ENCODE data around the gene FHOD3. TPM values are rescaled to one million over a fixed set of nuclear protein-coding genes. Genes with fewer than 3 reads are reported as not detected.

The FHOD3 gene
- total RNA-seq, 1 donor from 2014 or later = 0.40 TPM

DNA sequence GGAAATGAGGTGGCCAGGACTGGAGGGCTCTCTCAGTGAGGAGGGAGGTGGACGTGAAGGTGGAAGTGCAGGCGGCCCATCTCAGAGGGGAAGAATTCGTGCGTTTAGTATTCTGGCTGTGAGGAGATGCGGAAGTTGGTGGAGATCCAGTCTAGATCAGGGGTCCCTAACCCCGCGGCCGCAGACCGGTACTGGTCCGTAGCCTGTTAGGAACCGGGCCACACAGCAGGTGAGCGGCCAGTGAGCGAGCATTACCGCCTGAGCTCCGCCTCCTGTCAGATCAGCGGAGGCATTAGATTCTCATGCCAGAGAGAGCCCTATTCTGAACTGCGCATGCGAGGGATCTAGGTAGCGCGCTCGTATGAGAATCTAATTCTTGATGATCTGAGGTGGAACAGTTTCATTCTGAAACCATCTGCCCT, 1.6 kb upstream of the FHOD3 start:
- ATAC-seq = no peak
- DNase-seq (ENCODE audit: low spot score) = no peak

- peak; percentile 54 for ATAC-seq
These were observed 680 bp upstream of the FHOD3 start for GRCh38 chr18:36296650-36297416.

GRCh38 chr18:36298126-36298741, 721 bp downstream of the FHOD3 start:
- DNase-seq (ENCODE audit: low spot score) (no peak), ATAC-seq (peak; percentile 9)

More at GRCh38 chr18:36296650-36297416, 680 bp upstream of the FHOD3 start:
- no peak for DNase-seq (ENCODE audit: low spot score)

DNA sequence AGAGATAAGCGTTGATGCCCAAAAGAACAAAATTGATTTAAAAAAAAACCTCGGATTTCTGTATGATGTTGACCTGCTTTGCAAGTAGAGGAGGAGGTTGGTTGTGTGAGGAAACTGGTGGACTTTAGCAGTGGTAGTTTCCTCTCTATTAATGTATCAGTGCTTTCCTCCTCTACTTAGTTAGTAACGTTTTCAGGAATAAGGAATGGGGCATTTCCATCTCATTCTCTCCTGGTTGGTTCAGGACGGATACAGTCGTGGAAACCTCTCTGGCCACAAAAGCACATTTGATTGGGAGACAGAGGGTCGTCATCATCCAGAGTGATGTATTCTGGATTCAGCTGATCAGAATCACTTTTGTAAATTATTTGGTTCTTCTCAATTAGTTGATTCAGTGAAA, 1.5 kb downstream of the FHOD3 start:
- DNase-seq (ENCODE audit: low spot score) (no peak), ATAC-seq (no peak)

- DNase-seq (ENCODE audit: low spot score) (no peak), ATAC-seq (no peak)
These were observed 2.7 kb downstream of the FHOD3 start for GRCh38 chr18:36300211-36300610.

DNA sequence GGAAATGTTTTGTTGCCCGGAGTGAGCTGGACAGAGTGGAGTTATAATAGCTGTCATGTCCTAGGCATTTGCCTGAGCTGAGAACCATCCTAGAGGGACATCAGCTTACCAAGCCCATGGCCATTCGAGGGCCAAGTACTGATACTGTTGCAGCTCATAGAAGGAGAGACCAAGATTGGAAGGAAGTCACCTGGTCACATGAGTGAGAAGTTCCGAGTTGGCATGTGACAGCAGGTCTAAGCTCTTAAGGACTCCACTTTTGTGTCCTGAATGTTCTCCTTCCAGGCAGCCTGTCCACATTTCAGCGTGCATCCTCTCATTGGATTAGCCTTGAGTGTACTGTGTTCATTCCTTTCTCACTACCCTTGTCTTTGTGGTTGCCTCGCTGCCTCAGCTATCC, 4.4 kb downstream of the FHOD3 start:
- DNase-seq (ENCODE audit: low spot score) (no peak), ATAC-seq (no peak)

GRCh38 chr18:36302676-36303075, 5.2 kb downstream of the FHOD3 start:
- ATAC-seq (no peak), DNase-seq (ENCODE audit: low spot score) (no peak)

- no peak for DNase-seq (ENCODE audit: low spot score)
These were observed 5.8 kb downstream of the FHOD3 start for GRCh38 chr18:36303211-36303844.

DNA sequence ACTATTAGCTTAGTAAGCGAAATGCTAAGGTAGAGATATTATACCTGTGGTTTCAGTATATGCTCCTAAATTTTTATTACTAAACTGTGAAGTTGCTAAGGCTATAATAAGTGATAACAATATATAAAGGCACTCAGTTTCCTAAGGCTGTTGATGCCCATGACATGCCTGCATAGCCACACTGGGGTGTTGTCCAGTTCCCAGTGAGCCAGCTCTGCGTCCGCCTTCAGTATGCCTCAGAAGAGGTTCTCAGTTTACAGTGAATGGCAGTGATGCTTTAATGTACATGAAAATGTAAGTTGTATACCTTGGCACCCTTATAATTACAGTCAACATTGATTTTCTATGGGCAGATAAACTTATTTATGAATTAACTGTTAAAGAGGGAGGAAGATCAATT, 7.2 kb downstream of the FHOD3 start:
- DNase-seq (ENCODE audit: low spot score) (no peak), ATAC-seq (no peak)

More at GRCh38 chr18:36303211-36303844, 5.8 kb downstream of the FHOD3 start:
- ATAC-seq = no peak

DNA sequence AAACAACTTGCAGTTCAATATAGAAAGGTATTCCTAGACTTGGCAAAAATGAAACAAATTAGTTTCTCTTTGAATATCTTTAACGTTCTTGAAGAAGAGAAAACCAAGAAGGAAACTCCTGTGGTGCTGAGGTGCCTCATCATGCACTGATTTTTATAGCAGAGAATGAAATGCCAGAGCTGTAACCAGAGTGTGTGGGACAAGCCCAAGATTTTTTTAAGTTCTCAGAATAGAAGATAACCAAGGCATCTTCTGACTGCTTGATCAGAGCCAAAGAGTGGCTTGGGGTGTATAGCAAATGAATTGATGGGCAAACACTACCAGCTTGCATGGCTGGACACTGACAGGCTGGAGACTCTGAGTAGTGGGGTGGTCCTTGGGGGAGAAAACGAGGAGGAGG, 7.9 kb downstream of the FHOD3 start:
- no peak for DNase-seq (ENCODE audit: low spot score)
- ATAC-seq = no peak

DNA sequence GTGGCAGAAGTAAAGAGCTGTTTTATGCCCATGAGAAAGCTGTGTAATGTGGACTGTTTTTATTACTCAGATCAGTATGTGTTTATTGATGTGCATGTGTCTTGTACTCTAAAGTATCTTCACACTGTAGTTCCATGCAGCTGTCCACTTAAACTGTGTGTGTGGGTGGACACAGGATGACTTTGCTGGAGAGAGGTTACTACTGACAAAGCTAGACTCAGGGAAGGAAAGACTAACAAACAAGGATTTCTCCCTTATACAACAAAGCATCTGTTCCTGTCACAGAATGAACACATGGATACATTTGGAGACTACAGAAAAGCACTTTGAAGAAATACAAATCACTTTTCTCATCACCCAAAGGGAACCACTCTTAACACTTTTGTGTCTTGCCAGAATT, 10.0 kb downstream of the FHOD3 start:
- no peak for ATAC-seq
- DNase-seq (ENCODE audit: low spot score) = no peak

DNA sequence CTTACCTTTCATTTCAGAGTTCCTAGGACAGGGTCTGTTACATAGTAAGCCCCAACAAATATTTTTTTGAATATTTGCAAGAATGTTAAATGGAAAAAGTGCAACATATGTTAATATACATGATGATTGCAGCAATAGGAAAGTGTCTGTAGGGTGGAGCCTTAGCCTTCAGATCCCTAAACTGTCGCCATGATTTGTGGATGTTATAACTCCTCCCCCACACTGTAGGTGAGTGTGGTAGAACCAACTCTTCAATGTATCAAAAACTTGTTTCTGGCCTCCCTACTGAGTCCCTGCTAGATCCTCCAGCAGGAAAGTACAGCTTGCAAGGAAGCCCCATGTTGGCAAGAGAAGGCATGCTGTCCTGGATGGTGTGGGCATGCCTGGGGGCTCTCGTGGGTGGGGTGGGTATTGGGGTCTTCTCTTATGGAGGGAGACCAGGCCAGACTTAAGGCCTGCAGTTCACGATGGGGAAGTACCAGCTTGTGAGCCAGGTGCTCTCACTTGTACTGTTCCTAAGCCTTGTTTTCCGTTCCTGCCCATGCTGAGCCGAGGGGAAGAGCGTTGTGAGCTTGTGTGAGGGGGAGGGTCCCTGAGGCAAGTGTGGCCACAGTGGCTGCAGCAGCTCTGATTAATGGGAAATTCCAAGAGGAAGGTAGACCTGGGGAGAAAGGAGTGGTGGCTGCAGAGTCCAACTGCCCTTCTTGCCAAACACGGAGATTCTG, 11.4 kb downstream of the FHOD3 start:
- no peak for ATAC-seq
- no peak for DNase-seq (ENCODE audit: low spot score)

DNA sequence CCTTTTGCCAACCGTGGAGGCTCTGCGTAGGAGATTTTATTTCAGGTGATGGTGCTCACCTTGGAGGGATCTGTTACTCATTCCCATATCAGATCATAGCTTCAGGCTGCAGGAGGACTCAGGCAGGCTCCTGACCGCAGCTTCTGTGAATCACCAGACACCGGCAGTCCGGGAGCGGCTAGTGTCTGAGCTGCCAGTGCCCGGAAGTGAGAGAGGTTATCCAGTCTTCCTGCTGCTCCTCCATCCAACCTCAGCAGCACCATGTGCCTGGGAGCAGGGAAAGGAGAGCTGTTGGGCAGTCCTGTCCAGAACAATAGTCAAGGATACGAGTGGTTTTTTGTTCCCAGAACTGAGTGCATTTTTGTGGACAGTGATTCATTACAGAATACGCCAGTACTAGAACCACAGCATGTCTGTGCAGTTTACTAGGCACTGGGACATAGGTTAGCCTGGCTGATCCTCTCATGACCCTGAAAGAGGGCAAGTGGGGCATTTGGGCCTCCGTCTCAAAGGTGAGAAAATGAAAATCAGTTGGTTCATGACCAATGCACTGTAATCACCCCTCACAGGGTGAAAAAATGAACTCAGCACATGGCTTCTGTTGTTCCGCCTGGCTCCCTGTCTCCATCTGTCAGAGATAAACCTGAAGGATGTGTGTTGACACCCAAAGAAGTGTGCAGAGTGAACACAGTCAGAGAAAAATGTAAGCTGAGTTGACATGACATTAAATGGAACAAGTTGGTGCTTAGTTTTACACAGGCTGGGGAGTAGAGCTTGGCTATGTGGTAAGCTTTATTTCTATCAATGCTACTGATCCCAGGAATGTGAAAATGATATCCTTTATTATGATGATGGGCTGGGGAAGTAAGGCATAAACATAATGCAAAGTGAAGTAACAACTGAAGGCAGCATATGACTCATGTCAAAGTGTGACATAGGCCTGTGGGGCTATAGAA, 12.2 kb downstream of the FHOD3 start:
- no peak for ATAC-seq
- no peak for DNase-seq (ENCODE audit: low spot score)

- ATAC-seq (no peak), DNase-seq (ENCODE audit: low spot score) (no peak)
These were observed 13.6 kb downstream of the FHOD3 start for GRCh38 chr18:36311026-36311570.

- no peak for DNase-seq (ENCODE audit: low spot score)
- ATAC-seq = no peak
These were observed 15.4 kb downstream of the FHOD3 start for GRCh38 chr18:36312806-36313395.

- DNase-seq (ENCODE audit: low spot score) (no peak), ATAC-seq (no peak)
These were observed 16.6 kb downstream of the FHOD3 start for GRCh38 chr18:36314098-36314497.

- DNase-seq (ENCODE audit: low spot score) = no peak
- no peak for ATAC-seq
These were observed 17.2 kb downstream of the FHOD3 start for GRCh38 chr18:36314754-36315153.

- DNase-seq (ENCODE audit: low spot score) (no peak), ATAC-seq (no peak)
These were observed 18.2 kb downstream of the FHOD3 start for GRCh38 chr18:36315736-36316135.

- DNase-seq (ENCODE audit: low spot score) (no peak), ATAC-seq (no peak)
These were observed 18.7 kb downstream of the FHOD3 start for GRCh38 chr18:36316246-36316645.

Measured in left lobe of liver (tissue), 2 donors.